ENCODE results near the gene TSPAN11. TPM values are rescaled to one million over a fixed set of nuclear protein-coding genes. Genes with fewer than 3 reads are reported as not detected.
A peak's percentile ranks its signal among the peaks of the same experiment; 100 is the strongest.

TSPAN11 gene
- total and polyA plus RNA-seq, 5 donors from 2014 or later, result not detected

DNA sequence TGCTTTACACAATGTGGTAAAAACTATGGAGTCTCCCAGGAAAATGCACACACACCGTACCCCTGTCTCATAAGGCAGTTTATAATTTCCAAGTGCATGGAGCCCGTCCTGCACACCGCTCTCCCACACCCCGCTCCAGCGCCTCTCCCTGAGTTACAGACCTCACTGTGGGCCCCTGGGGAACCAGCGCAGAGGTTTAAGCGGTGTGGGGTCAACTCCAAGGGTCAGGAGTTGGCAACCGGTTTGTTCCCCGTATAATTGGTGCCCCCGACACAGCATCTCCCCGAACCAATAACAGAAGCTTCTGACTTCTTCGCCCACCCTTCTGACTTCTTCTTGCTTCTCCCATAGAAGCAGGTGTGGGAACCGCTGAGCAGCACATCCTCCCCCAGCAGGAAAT, 88.7 kb downstream of the TSPAN11 start:
- no peaks in the 10 kb centered on the region for H3K4me1 ChIP-seq (ENCODE audit: control insufficient read depth, insufficient read depth, low read length, poor library complexity, severe bottlenecking)
- H3K27me3 ChIP-seq (ENCODE audit: control insufficient read depth, insufficient read depth, low read length), result no peaks in the 10 kb centered on the region
- H3K36me3 Mint-ChIP-seq, result no peaks in the 10 kb centered on the region
- H3K27me3 Mint-ChIP-seq, result peaks cover 8% of the 10 kb centered on the region
- no peak for ATAC-seq (ENCODE audit: low read depth in 2 of 2)
- H3K27ac Mint-ChIP-seq, result peak overlapping the region in 1 of 3 donors; percentile 52
- H3K4me1 Mint-ChIP-seq, result no peaks in the 10 kb centered on the region
- no peaks in the 10 kb centered on the region for H3K9me3 ChIP-seq (ENCODE audit: control insufficient read depth in 2 of 2, low read length in 2 of 2)
- H3K4me3 Mint-ChIP-seq, result no peak overlapping the region
- no peaks in the 10 kb centered on the region for H3K36me3 ChIP-seq (ENCODE audit: control insufficient read depth, insufficient read depth, low read length)
- no peak overlapping the region for H3K27ac ChIP-seq (ENCODE audit: insufficient read depth, low read length, poor library complexity, severe bottlenecking)
- no peak overlapping the region for H3K4me3 ChIP-seq (ENCODE audit: low read depth, low read length)
- DNase-seq, result no peak
- peaks cover 0 to 2% (median 0%) of the 10 kb centered on the region in 7 donors for H3K9me3 Mint-ChIP-seq

- H3K27me3 ChIP-seq (ENCODE audit: control insufficient read depth, insufficient read depth, low read length), result no peaks in the 10 kb centered on the region
- Mint-ChIP-seq H3K27me3 (peaks cover 16% of the 10 kb centered on the region), H3K27ac (no peak overlapping the region), H3K9me3 (peaks cover 0 to 2% (median 0%) of the 10 kb centered on the region in 7 donors), H3K4me1 (no peaks in the 10 kb centered on the region), H3K36me3 (no peaks in the 10 kb centered on the region), H3K4me3 (no peak overlapping the region)
- H3K4me3 ChIP-seq (ENCODE audit: low read depth, low read length), result no peak overlapping the region
- DNase-seq (no peak), ATAC-seq (ENCODE audit: low read depth in 2 of 2) (no peak)
- H3K4me1 ChIP-seq (ENCODE audit: control insufficient read depth, insufficient read depth, low read length, poor library complexity, severe bottlenecking), result no peaks in the 10 kb centered on the region
- no peaks in the 10 kb centered on the region for H3K9me3 ChIP-seq (ENCODE audit: control insufficient read depth in 2 of 2, low read length in 2 of 2)
- H3K27ac ChIP-seq (ENCODE audit: insufficient read depth, low read length, poor library complexity, severe bottlenecking), result no peak overlapping the region
- no peaks in the 10 kb centered on the region for H3K36me3 ChIP-seq (ENCODE audit: control insufficient read depth, insufficient read depth, low read length)
Measured at GRCh38 chr12:31016057-31016456, 89.5 kb downstream of the TSPAN11 start.

DNA sequence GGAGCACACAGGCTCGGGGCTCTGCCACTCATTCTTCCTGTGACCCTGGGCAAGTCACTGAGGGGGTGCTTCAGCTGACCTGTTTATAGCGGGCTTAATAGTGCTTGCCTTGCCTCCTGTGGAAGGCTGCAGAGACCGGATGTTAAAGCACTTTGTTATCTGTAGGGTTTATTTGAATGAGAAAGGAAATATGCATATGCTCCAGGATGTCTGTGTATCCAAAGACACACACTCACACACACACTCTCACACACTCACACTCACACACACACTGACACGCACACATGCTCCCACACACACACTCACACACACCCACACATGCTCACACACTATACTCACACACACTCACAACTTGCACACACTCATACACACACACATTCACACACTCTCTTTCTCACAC, 91.0 kb downstream of the TSPAN11 start:
- H3K9me3 ChIP-seq (ENCODE audit: control insufficient read depth in 2 of 2, low read length in 2 of 2), result no peaks in the 10 kb centered on the region
- no peak for ATAC-seq (ENCODE audit: low read depth in 2 of 2)
- H3K4me1 ChIP-seq (ENCODE audit: control insufficient read depth, insufficient read depth, low read length, poor library complexity, severe bottlenecking), result no peaks in the 10 kb centered on the region
- no peaks in the 10 kb centered on the region for H3K36me3 Mint-ChIP-seq
- no peak overlapping the region for H3K4me3 Mint-ChIP-seq
- no peak overlapping the region for H3K27ac ChIP-seq (ENCODE audit: insufficient read depth, low read length, poor library complexity, severe bottlenecking)
- H3K4me3 ChIP-seq (ENCODE audit: low read depth, low read length), result no peak overlapping the region
- no peaks in the 10 kb centered on the region for H3K27me3 ChIP-seq (ENCODE audit: control insufficient read depth, insufficient read depth, low read length)
- no peaks in the 10 kb centered on the region for H3K4me1 Mint-ChIP-seq
- H3K36me3 ChIP-seq (ENCODE audit: control insufficient read depth, insufficient read depth, low read length), result no peaks in the 10 kb centered on the region
- H3K27ac Mint-ChIP-seq, result no peak overlapping the region
- no peak for DNase-seq
- peaks cover 16% of the 10 kb centered on the region for H3K27me3 Mint-ChIP-seq
- H3K9me3 Mint-ChIP-seq, result peaks cover 0 to 2% (median 0%) of the 10 kb centered on the region in 7 donors

DNA sequence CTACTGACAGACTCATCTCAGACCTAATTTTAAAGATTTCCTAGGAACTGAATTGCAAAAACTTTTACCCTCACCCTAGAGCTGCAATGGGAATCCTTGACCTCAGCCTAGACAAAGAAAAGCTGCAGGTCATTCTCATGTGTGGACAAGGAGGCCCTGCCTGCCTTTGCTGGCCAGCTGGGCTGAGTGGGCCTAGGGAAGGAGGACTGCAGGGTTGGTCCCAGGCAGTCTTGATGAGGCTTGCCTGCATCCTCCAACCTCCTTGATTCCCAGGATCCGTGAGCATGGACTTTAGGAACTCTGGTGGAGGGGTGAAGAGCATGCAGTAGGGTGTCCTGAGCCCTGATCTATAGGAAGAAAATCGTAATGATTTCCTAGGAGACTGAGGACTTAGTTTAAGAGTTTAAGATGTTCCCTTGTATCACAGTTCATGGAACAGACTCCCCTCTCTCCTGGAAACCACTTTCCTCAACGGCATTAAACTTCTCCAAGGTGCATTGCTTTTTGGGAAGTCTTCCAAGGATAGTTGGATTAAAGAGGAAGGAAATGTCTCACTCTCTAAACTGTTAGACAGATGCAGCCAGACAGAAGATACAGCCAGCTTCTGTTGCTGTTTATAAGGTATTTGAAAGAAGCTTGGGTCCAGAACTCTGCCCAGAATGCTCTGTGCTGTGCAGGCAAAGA, 91.7 kb downstream of the TSPAN11 start:
- Mint-ChIP-seq H3K36me3 (no peaks in the 10 kb centered on the region), H3K4me3 (no peak overlapping the region), H3K27ac (no peak overlapping the region), H3K27me3 (peaks cover 13% of the 10 kb centered on the region), H3K9me3 (peaks cover 0 to 2% (median 0%) of the 10 kb centered on the region in 7 donors), H3K4me1 (no peaks in the 10 kb centered on the region)
- DNase-seq, result no peak
- H3K27ac ChIP-seq (ENCODE audit: insufficient read depth, low read length, poor library complexity, severe bottlenecking), result no peak overlapping the region
- no peak for ATAC-seq (ENCODE audit: low read depth in 2 of 2)
- H3K27me3 ChIP-seq (ENCODE audit: control insufficient read depth, insufficient read depth, low read length), result no peaks in the 10 kb centered on the region
- no peak overlapping the region for H3K4me3 ChIP-seq (ENCODE audit: low read depth, low read length)
- no peaks in the 10 kb centered on the region for H3K36me3 ChIP-seq (ENCODE audit: control insufficient read depth, insufficient read depth, low read length)
- no peaks in the 10 kb centered on the region for H3K4me1 ChIP-seq (ENCODE audit: control insufficient read depth, insufficient read depth, low read length, poor library complexity, severe bottlenecking)
- no peaks in the 10 kb centered on the region for H3K9me3 ChIP-seq (ENCODE audit: control insufficient read depth in 2 of 2, low read length in 2 of 2)

- no peak for ATAC-seq (ENCODE audit: low read depth in 2 of 2)
Measured at GRCh38 chr12:31018790-31019505, 92.4 kb downstream of the TSPAN11 start.

GRCh38 chr12:31019561-31019960, 93.0 kb downstream of the TSPAN11 start:
- no peak overlapping the region for H3K27ac ChIP-seq (ENCODE audit: insufficient read depth, low read length, poor library complexity, severe bottlenecking)
- no peaks in the 10 kb centered on the region for H3K4me1 ChIP-seq (ENCODE audit: control insufficient read depth, insufficient read depth, low read length, poor library complexity, severe bottlenecking)
- no peak for ATAC-seq (ENCODE audit: low read depth in 2 of 2)
- Mint-ChIP-seq H3K4me3 (no peak overlapping the region), H3K27me3 (peaks cover 13% of the 10 kb centered on the region), H3K9me3 (peaks cover 0 to 2% (median 0%) of the 10 kb centered on the region in 7 donors), H3K4me1 (no peaks in the 10 kb centered on the region), H3K27ac (no peak overlapping the region), H3K36me3 (no peaks in the 10 kb centered on the region)
- H3K36me3 ChIP-seq (ENCODE audit: control insufficient read depth, insufficient read depth, low read length), result no peaks in the 10 kb centered on the region
- no peak overlapping the region for H3K4me3 ChIP-seq (ENCODE audit: low read depth, low read length)
- H3K27me3 ChIP-seq (ENCODE audit: control insufficient read depth, insufficient read depth, low read length), result no peaks in the 10 kb centered on the region
- DNase-seq, result no peak
- no peaks in the 10 kb centered on the region for H3K9me3 ChIP-seq (ENCODE audit: control insufficient read depth in 2 of 2, low read length in 2 of 2)

More at GRCh38 chr12:31018790-31019505, 92.4 kb downstream of the TSPAN11 start:
- H3K4me1 ChIP-seq (ENCODE audit: control insufficient read depth, insufficient read depth, low read length, poor library complexity, severe bottlenecking), result no peaks in the 10 kb centered on the region
- no peaks in the 10 kb centered on the region for H3K27me3 ChIP-seq (ENCODE audit: control insufficient read depth, insufficient read depth, low read length)
- no peaks in the 10 kb centered on the region for H3K9me3 ChIP-seq (ENCODE audit: control insufficient read depth in 2 of 2, low read length in 2 of 2)
- Mint-ChIP-seq H3K27ac (no peak overlapping the region), H3K36me3 (no peaks in the 10 kb centered on the region), H3K4me1 (no peaks in the 10 kb centered on the region), H3K27me3 (peaks cover 13% of the 10 kb centered on the region), H3K9me3 (peaks cover 0 to 2% (median 0%) of the 10 kb centered on the region in 7 donors), H3K4me3 (no peak overlapping the region)
- no peak for DNase-seq
- H3K36me3 ChIP-seq (ENCODE audit: control insufficient read depth, insufficient read depth, low read length), result no peaks in the 10 kb centered on the region
- no peak overlapping the region for H3K4me3 ChIP-seq (ENCODE audit: low read depth, low read length)
- H3K27ac ChIP-seq (ENCODE audit: insufficient read depth, low read length, poor library complexity, severe bottlenecking), result no peak overlapping the region

DNA sequence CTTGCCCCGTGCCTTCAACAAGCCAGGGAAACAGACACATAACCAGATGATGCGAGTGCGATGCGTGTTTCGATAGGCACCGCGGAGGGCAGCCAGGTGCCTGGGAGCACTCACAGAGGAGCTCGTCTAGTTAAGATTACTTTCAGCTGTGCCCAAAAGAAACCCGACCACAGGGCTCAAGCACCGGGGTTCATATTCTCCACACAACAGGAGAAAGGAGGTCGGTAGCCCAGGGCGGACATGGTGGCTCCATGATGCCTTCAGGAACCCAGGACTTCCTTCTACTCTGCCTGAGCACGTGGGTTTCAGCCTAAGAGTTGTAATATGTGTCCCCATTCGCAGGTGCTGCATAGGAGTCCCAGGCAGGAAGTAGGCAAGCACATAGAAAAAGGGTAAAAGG, 93.4 kb downstream of the TSPAN11 start:
- no peak overlapping the region for H3K4me3 Mint-ChIP-seq
- DNase-seq (no peak), ATAC-seq (ENCODE audit: low read depth in 2 of 2) (no peak)
- H3K9me3 Mint-ChIP-seq, result peaks cover 0 to 2% (median 0%) of the 10 kb centered on the region in 7 donors
- Histone ChIP-seq H3K36me3 (ENCODE audit: control insufficient read depth, insufficient read depth, low read length) (no peaks in the 10 kb centered on the region), H3K9me3 (ENCODE audit: control insufficient read depth in 2 of 2, low read length in 2 of 2) (no peaks in the 10 kb centered on the region), H3K4me1 (ENCODE audit: control insufficient read depth, insufficient read depth, low read length, poor library complexity, severe bottlenecking) (no peaks in the 10 kb centered on the region), H3K27me3 (ENCODE audit: control insufficient read depth, insufficient read depth, low read length) (no peaks in the 10 kb centered on the region), H3K4me3 (ENCODE audit: low read depth, low read length) (no peak overlapping the region), H3K27ac (ENCODE audit: insufficient read depth, low read length, poor library complexity, severe bottlenecking) (no peak overlapping the region)
- H3K4me1 Mint-ChIP-seq, result no peaks in the 10 kb centered on the region
- H3K27ac Mint-ChIP-seq, result no peak overlapping the region
- H3K36me3 Mint-ChIP-seq, result no peaks in the 10 kb centered on the region
- peaks cover 13% of the 10 kb centered on the region for H3K27me3 Mint-ChIP-seq
